Gastroesophageal sphincter (tissue), 3 donors: Measurements from ENCODE around the gene CCDC154.

Experiments used
- POLR2A ChIP-seq, 2 donors: fragments of 450-650 bp; IDR thresholded peaks; one replicate each; pipeline ENCODE4 v1.6.1; 2017; ENCODE audit warnings: antibody characterized with exemption in 2 of 2, mild to moderate bottlenecking in 2 of 2, moderate library complexity in 1 of 2
- POLR2AphosphoS5 ChIP-seq: sonication (generic); formaldehyde crosslinking; IDR thresholded peaks from one replicate; pipeline ENCODE4 v1.6.1; 2017; ENCODE audit warnings: antibody characterized with exemption
- TF ChIP-seq, protein P1 (sequence below), 4 experiments: fragments of 200-600 bp in 2 of 4; fragments of 450-650 bp in 2 of 4; sonication (generic) in 1 of 4; IDR thresholded peaks; one replicate each; pipeline ENCODE4 v1.5.1; 2017 to 2019; ENCODE audit warnings: antibody characterized with exemption in 4 of 4, mild to moderate bottlenecking in 2 of 4, moderate library complexity in 2 of 4

DNA sequence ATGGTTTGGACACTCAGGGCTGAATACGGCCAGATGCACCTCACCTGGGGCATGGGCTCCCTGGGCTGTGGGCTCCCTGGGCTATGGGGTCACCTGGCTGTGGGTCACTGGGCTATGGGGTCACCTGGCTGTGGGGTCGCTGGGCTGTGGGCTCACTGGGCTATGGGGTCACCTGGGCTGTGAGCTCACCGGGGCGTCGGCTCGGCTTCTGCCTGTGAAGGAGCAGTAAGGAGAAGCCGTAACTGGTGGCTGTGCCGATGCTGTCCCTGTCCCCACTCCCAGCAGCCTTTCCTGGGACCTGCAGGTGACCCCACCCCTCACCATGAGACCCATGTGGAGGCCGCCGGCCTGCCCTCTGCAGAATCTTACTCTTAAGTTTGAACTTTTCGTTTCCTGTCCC lies 15.3 kb downstream of the CCDC154 start:
- TF ChIP-seq, protein P1, sequence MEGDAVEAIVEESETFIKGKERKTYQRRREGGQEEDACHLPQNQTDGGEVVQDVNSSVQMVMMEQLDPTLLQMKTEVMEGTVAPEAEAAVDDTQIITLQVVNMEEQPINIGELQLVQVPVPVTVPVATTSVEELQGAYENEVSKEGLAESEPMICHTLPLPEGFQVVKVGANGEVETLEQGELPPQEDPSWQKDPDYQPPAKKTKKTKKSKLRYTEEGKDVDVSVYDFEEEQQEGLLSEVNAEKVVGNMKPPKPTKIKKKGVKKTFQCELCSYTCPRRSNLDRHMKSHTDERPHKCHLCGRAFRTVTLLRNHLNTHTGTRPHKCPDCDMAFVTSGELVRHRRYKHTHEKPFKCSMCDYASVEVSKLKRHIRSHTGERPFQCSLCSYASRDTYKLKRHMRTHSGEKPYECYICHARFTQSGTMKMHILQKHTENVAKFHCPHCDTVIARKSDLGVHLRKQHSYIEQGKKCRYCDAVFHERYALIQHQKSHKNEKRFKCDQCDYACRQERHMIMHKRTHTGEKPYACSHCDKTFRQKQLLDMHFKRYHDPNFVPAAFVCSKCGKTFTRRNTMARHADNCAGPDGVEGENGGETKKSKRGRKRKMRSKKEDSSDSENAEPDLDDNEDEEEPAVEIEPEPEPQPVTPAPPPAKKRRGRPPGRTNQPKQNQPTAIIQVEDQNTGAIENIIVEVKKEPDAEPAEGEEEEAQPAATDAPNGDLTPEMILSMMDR (IDR thresholded peaks at IDR 0.05) = no peak
- TF ChIP-seq POLR2A (IDR thresholded peaks at IDR 0.05) = no peak
- TF ChIP-seq POLR2AphosphoS5 = no peak
